Lower leg skin (tissue), 3 donors: ENCODE results near the gene OOSP3.

Source experiments
- POLR2A ChIP-seq, 2 donors: fragments of 450-650 bp; IDR thresholded peaks; one replicate each; pipeline ENCODE4 v1.6.1; 2016 to 2017; ENCODE audit warnings: antibody characterized with exemption in 2 of 2, mild to moderate bottlenecking in 1 of 2, moderate library complexity in 1 of 2
- TF ChIP-seq, protein P1 (sequence below), 3 donors: fragments of 450-650 bp; IDR thresholded peaks; one replicate each; pipeline ENCODE4 v1.5.1; 2016; ENCODE audit warnings: antibody characterized with exemption in 3 of 3, mild to moderate bottlenecking in 3 of 3, moderate library complexity in 2 of 3

- TF ChIP-seq, protein P1, sequence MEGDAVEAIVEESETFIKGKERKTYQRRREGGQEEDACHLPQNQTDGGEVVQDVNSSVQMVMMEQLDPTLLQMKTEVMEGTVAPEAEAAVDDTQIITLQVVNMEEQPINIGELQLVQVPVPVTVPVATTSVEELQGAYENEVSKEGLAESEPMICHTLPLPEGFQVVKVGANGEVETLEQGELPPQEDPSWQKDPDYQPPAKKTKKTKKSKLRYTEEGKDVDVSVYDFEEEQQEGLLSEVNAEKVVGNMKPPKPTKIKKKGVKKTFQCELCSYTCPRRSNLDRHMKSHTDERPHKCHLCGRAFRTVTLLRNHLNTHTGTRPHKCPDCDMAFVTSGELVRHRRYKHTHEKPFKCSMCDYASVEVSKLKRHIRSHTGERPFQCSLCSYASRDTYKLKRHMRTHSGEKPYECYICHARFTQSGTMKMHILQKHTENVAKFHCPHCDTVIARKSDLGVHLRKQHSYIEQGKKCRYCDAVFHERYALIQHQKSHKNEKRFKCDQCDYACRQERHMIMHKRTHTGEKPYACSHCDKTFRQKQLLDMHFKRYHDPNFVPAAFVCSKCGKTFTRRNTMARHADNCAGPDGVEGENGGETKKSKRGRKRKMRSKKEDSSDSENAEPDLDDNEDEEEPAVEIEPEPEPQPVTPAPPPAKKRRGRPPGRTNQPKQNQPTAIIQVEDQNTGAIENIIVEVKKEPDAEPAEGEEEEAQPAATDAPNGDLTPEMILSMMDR (IDR thresholded peaks at IDR 0.05) = no peak
- no peak for TF ChIP-seq POLR2A (IDR thresholded peaks at IDR 0.05)
Observed at GRCh38 chr11:59944720-59945119, 66.1 kb downstream of the OOSP3 start.
